B cell (primary cell): ENCODE data around the gene MAP3K5. TPM values are rescaled to one million over a fixed set of nuclear protein-coding genes. Genes with fewer than 3 reads are reported as not detected.

ENCODE experiments used
- ATAC-seq: fragments of 200-7000 bp; cut with Tn5 transposase; one replicate; pipeline ENCODE4 v1.10.0; 2021; ENCODE audit warnings: low read depth, mild to moderate bottlenecking, moderate number of reproducible peaks, moderate library complexity
- CTCF ChIA-PET: fragments of 350-600 bp; sonication (Branson Sonifier 250); formaldehyde crosslinking; loops from one replicate; lab custom pipeline; 2021; ENCODE audit warnings: antibody characterized with exemption, inconsistent platforms; lab: Charles Lee
- POLR2A ChIA-PET: fragments of 350-600 bp; sonication (Branson Sonifier 250); formaldehyde crosslinking; loops from one replicate; lab custom pipeline; 2021; ENCODE audit warnings: antibody characterized with exemption; lab: Charles Lee
- DNase-seq: peaks from one replicate; pipeline ENCODE4 v3.0.0; 2013
- H2AFZ ChIP-seq: 2 replicates; pipeline ENCODE4 v1.6.1; 2012; ENCODE audit warnings: mild to moderate bottlenecking, low read depth, low read length; ENCODE audit not compliant: insufficient read depth, poor library complexity, severe bottlenecking
- H3K27ac ChIP-seq, 2 donors: 1 replicate in 1 of 2; 2 replicates in 1 of 2; pipeline ENCODE4 v1.5.1; 2012 to 2013; ENCODE audit warnings: low read length in 2 of 2, mild to moderate bottlenecking in 2 of 2, moderate library complexity in 1 of 2
- H3K27me3 ChIP-seq, 4 experiments: fragments of 200-600 bp in 1 of 4; sonication (generic) in 1 of 4; replicated peaks in 1 of 4; 1 replicate in 2 of 4; 2 replicates in 2 of 4; pipeline versions ENCODE4 v1.6.1 to v1.7.0; 2013 to 2016; ENCODE audit warnings: low read length in 3 of 4, mild to moderate bottlenecking in 2 of 4, mixed read lengths in 1 of 4, moderate library complexity in 1 of 4; ENCODE audit not compliant: insufficient read depth in 4 of 4, control insufficient read depth in 3 of 4; ENCODE audit errors: control extremely low read depth in 1 of 4
- H3K36me3 ChIP-seq, 2 experiments: replicated peaks in 1 of 2; 1 replicate in 1 of 2; 2 replicates in 1 of 2; pipeline versions ENCODE4 v1.6.1 to v1.7.1; 2013; ENCODE audit warnings: low read length in 1 of 2; ENCODE audit not compliant: insufficient read depth in 2 of 2, control insufficient read depth in 1 of 2; ENCODE audit errors: control extremely low read depth in 1 of 2, extremely low read depth in 1 of 2
- H3K4me1 ChIP-seq, 2 donors: fragments of 200-600 bp in 1 of 2; sonication (generic) in 1 of 2; 1 replicate in 1 of 2; 2 replicates in 1 of 2; pipeline versions ENCODE4 v1.5.1 to v1.6.1; 2013 to 2017; ENCODE audit warnings: low read length in 2 of 2; ENCODE audit not compliant: control insufficient read depth in 2 of 2, insufficient read depth in 2 of 2
- H3K4me2 ChIP-seq: replicated peaks from 2 replicates; pipeline ENCODE3; 2012; ENCODE audit warnings: mild to moderate bottlenecking, low read depth, low read length; ENCODE audit not compliant: poor library complexity, severe bottlenecking
- H3K4me3 ChIP-seq, 5 experiments: fragments of 200-600 bp in 1 of 5; sonication (generic) in 1 of 5; 1 replicate in 3 of 5; 2 replicates in 2 of 5; pipeline versions ENCODE4 v1.5.1 to v1.7.0; 2011 to 2016; ENCODE audit warnings: low read length in 4 of 5, mild to moderate bottlenecking in 4 of 5, low read depth in 2 of 5, control low read depth in 1 of 5, moderate library complexity in 1 of 5; ENCODE audit not compliant: insufficient read depth in 1 of 5; ENCODE audit errors: control extremely low read depth in 1 of 5, extremely low read depth in 1 of 5
- H3K79me2 ChIP-seq: fragments of 200-600 bp; sonication (generic); one replicate; pipeline ENCODE4 v1.6.0; 2016; ENCODE audit warnings: low read length; ENCODE audit not compliant: control insufficient read depth, insufficient read depth
- H3K9ac ChIP-seq: fragments of 200-600 bp; sonication (generic); 2 replicates; pipeline ENCODE4 v1.6.1; 2017; ENCODE audit warnings: mild to moderate bottlenecking, low read length, moderate library complexity
- H3K9me3 ChIP-seq, 3 donors: one replicate each; pipeline versions ENCODE4 v1.6.1 to v1.7.1; 2013; ENCODE audit warnings: low read length in 2 of 3; ENCODE audit not compliant: control insufficient read depth in 2 of 3, insufficient read depth in 1 of 3; ENCODE audit errors: control extremely low read depth in 1 of 3
- H4K20me1 ChIP-seq: 2 replicates; pipeline ENCODE4 v1.6.0; 2012; ENCODE audit warnings: mild to moderate bottlenecking, low read length; ENCODE audit not compliant: insufficient read depth, control insufficient read depth, poor library complexity, severe bottlenecking
- H3K27ac Mint-ChIP-seq: one replicate; pipeline ENCODE4 v1.8.0; 2021; ENCODE audit warnings: mixed read lengths
- H3K27me3 Mint-ChIP-seq: one replicate; pipeline ENCODE4 v1.8.0; 2021; ENCODE audit warnings: mixed read lengths
- H3K4me1 Mint-ChIP-seq: one replicate; pipeline ENCODE4 v1.8.0; 2021; ENCODE audit warnings: mixed read lengths
- H3K4me3 Mint-ChIP-seq: one replicate; pipeline ENCODE4 v1.8.0; 2021; ENCODE audit warnings: mixed read lengths
- H3K9me3 Mint-ChIP-seq: one replicate; pipeline ENCODE4 v1.8.0; 2022; ENCODE audit warnings: mixed read lengths; ENCODE audit not compliant: insufficient read depth
- EZH2 ChIP-seq: IDR thresholded peaks from 2 replicates; pipeline ENCODE4 v1.6.1; 2012; ENCODE audit warnings: borderline replicate concordance, low read depth, mild to moderate bottlenecking, moderate library complexity, low read length; ENCODE audit not compliant: insufficient read depth, poor library complexity, severe bottlenecking
- WGBS: methylation state at CpG from one replicate; pipeline ENCODE4 v1.1.5; 2013; ENCODE audit warnings: missing lambda C conversion rate; ENCODE audit not compliant: insufficient coverage; 5-methylcytosine and 5-hydroxymethylcytosine counted together
- intact Hi-C: fragments of 100-400 bp; cut with micrococcal nuclease; formaldehyde crosslinking; loops from one replicate; pipeline ENCODE4 v1.10.0; 2022
- polyA plus RNA-seq: library from polyadenylated mRNA; depleted of rRNA; stranded (reverse); fragments of >200 nt; gene quantifications from 2 replicates; pipeline ENCODE4 v1.2.3, GENCODE V29; 2012
- total RNA-seq, 2 donors: library from RNA; stranded (reverse); fragments of 120-200 nt in 1 of 2; gene quantifications; 1 replicate in 1 of 2; 2 replicates in 1 of 2; pipeline versions ENCODE4 v1.2.3 to v1.2.4, GENCODE V29; 2013 to 2022
- TF ChIP-seq, protein P1 (sequence below): fragments of 200-600 bp; IDR thresholded peaks from one replicate; pipeline ENCODE4 v1.8.0; 2022; ENCODE audit warnings: antibody characterized with exemption, mild to moderate bottlenecking

MAP3K5 gene
- total and polyA plus RNA-seq, 2 donors (not counting 1 experiment from before 2014, with no cell fraction given), result 5.7 to 34.1 TPM

DNA sequence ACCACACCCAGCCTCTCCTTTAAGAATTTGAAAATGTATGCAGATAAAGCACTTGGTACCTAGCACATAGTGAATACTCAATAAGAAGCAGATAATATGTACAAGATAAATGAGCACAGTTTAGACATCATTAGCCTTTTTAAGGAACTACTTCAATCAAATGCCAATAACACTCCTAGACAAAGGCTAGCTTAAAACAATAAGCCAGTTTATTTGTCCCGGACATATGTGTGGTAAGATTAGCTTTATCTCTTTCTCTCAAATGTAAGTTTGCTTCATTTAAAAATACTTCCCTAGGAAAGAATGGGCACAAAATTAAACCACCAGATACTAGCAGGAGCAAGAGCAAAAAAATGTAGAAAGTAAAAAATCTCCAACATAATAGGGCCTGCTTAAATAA lies 73.8 kb downstream of the MAP3K5 start:
- no peak for TF ChIP-seq EZH2
- TF ChIP-seq, protein P1, sequence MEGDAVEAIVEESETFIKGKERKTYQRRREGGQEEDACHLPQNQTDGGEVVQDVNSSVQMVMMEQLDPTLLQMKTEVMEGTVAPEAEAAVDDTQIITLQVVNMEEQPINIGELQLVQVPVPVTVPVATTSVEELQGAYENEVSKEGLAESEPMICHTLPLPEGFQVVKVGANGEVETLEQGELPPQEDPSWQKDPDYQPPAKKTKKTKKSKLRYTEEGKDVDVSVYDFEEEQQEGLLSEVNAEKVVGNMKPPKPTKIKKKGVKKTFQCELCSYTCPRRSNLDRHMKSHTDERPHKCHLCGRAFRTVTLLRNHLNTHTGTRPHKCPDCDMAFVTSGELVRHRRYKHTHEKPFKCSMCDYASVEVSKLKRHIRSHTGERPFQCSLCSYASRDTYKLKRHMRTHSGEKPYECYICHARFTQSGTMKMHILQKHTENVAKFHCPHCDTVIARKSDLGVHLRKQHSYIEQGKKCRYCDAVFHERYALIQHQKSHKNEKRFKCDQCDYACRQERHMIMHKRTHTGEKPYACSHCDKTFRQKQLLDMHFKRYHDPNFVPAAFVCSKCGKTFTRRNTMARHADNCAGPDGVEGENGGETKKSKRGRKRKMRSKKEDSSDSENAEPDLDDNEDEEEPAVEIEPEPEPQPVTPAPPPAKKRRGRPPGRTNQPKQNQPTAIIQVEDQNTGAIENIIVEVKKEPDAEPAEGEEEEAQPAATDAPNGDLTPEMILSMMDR, result no peak
- ATAC-seq (no peak), DNase-seq (no peak)
- no peak overlapping the region for H3K9ac ChIP-seq
- H3K4me1 Mint-ChIP-seq, result peaks cover 56% of the 10 kb centered on the region
- peaks cover 46 to 48% of the 10 kb centered on the region in 2 donors for H3K4me1 ChIP-seq
- H3K9me3 Mint-ChIP-seq, result peaks cover 1% of the 10 kb centered on the region
- no CpG with 5 or more reads among the region's 1 CpG for WGBS
- intact Hi-C loops, result loop anchor here (5.0 kb wide), 1 partner anchor 44 kb away; no protein-coding TSS in a partner anchor
- no peak overlapping the region for H3K4me2 ChIP-seq
- H4K20me1 ChIP-seq, result peaks cover 5% of the 10 kb centered on the region
- H3K4me3 ChIP-seq, result no peak overlapping the region
- no peaks in the 10 kb centered on the region for H3K27me3 Mint-ChIP-seq
- ChIA-PET POLR2A (interaction anchor here (1.8 kb wide), 1 partner anchor 74 kb away, joined by 4 read pairs; the partner anchor contains the start of gene MAP3K5), CTCF (interaction anchor here (1.0 to 7.4 kb wide), 6 partner anchors 21 to 74 kb away, joined by 3 to 58 read pairs (median 4); partner anchors contain the start of gene MAP3K5)
- no peaks in the 10 kb centered on the region for H3K27me3 ChIP-seq
- H3K9me3 ChIP-seq, result peaks cover 0 to 3% (median 0%) of the 10 kb centered on the region in 3 donors
- peaks cover 49% of the 10 kb centered on the region for H3K79me2 ChIP-seq
- no peak overlapping the region for H2AFZ ChIP-seq
- H3K36me3 ChIP-seq, result no peaks in the 10 kb centered on the region
- H3K27ac ChIP-seq, result peak overlapping the region in 1 of 2 donors; percentile 49
- no peak overlapping the region for H3K27ac Mint-ChIP-seq
- H3K4me3 Mint-ChIP-seq, result peak overlapping the region; percentile 11

DNA sequence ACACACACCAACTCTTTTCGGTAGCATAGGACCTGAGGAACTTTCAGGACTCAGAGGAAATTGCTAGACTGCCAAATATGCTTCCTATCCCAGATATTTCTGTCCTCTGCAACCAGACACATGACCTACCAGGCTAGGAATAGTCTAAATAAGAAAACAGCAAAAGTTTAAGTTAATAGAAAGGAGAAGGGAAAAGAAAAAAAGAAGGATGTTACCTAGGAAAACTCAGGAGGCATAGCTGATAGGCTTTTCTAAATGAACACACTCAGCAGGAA lies 74.6 kb downstream of the MAP3K5 start:
- POLR2A ChIA-PET, result no interaction called here

More for the DNA sequence above, 74.6 kb downstream of the MAP3K5 start:
- peak overlapping the region; percentile 37 for H3K9ac ChIP-seq
- peak overlapping the region; percentile 54 for H3K27ac Mint-ChIP-seq
- H3K9me3 ChIP-seq, result peaks cover 0 to 3% (median 0%) of the 10 kb centered on the region in 3 donors
- H4K20me1 ChIP-seq, result peaks cover 5% of the 10 kb centered on the region
- peaks cover 45 to 48% of the 10 kb centered on the region in 2 donors for H3K4me1 ChIP-seq
- H3K4me3 ChIP-seq, result peak overlapping the region in 1 of 5 experiments; percentile 9
- H3K79me2 ChIP-seq, result peaks cover 51% of the 10 kb centered on the region
- TF ChIP-seq EZH2, result no peak
- TF ChIP-seq, protein P1, result no peak
- H3K4me2 ChIP-seq, result peak overlapping the region; percentile 63
- intact Hi-C loops, result loop anchor here (5.0 kb wide), 1 partner anchor 45 kb away; no protein-coding TSS in a partner anchor
- peaks cover 3% of the 10 kb centered on the region for H3K9me3 Mint-ChIP-seq
- H3K27ac ChIP-seq, result peak overlapping the region; percentile 31 to 79
- WGBS, result 0% methylated on average over 1 of the region's 1 CpG
- no peak for ATAC-seq
- CTCF ChIA-PET, result interaction anchor here (0.9 to 7.4 kb wide), 5 partner anchors 22 to 75 kb away, joined by 3 to 58 read pairs (median 4); partner anchors contain the start of gene MAP3K5
- H3K4me1 Mint-ChIP-seq, result peaks cover 55% of the 10 kb centered on the region
- no peak for DNase-seq
- H3K27me3 Mint-ChIP-seq, result no peaks in the 10 kb centered on the region
- H3K36me3 ChIP-seq, result no peaks in the 10 kb centered on the region
- H2AFZ ChIP-seq, result no peak overlapping the region
- H3K27me3 ChIP-seq, result no peaks in the 10 kb centered on the region
- peak overlapping the region; percentile 59 for H3K4me3 Mint-ChIP-seq
